Neural progenitor cell (in vitro differentiated cells): ENCODE data around the gene FGF22.

Experiments used
- CTCF ChIP-seq: fragments of 200-600 bp; sonication (generic); IDR thresholded peaks from 2 replicates; pipeline ENCODE4 v1.5.1; 2017; ENCODE audit warnings: antibody characterized with exemption, mild to moderate bottlenecking
- EZH2 ChIP-seq: fragments of 200-600 bp; sonication (generic); IDR thresholded peaks from 2 replicates; pipeline ENCODE4 v1.6.1; 2017; ENCODE audit warnings: antibody characterized with exemption, mild to moderate bottlenecking, moderate library complexity

DNA sequence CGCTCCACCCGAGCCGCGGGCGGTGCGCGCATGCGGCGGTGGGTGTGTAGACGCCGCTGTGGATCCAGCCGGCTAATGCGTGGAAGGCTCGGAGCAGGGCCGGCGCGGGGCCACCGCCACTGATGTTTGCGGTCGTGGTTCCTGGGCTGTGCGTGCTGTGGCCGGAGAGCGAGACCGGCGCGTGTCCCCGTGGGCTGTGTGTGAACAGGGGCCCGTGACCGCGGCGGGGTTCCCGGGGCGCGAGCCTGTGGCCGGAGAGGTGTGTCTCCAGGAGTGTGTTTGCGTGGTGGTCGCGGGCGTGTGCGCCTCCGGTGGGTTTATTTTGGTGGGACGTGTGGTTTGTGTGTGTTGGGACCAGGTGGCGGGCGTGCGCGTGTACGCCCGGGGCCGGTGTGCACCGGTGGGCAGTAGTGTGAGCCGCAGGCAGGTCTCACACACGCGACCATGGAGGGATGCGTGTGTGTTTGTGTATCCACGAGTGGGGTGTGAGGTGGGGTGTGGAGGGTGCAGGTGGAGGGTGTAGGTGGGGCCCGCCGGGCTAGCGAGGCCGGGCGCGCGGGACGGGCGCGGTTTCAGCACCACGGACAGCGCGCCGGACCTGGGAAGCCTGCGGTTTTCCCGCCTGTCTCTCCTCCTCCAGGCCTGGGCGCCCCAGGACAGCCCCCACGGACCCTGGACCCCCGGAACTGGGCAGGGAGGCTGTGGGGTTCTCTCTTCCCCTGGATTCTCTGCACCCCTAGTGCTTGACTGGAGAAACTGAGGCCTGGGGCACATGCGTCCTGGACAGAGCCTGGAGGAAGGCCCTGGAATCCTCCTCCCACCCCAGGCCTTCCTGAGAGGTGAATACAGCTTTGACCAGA is 48.4 kb upstream of the FGF22 start:
- no peak for TF ChIP-seq CTCF
- peak; percentile 99 for TF ChIP-seq EZH2
